Retinal pigment epithelial cell (primary cell): ENCODE results near the gene ZPBP2.

Source experiments
- DNase-seq: peaks from one replicate; pipeline ENCODE4 v3.0.0-alpha.2; 2010; ENCODE audit warnings: low read depth
- H3K4me3 ChIP-seq: 2 replicates; pipeline ENCODE4 v1.5.1; 2011; ENCODE audit warnings: mild to moderate bottlenecking, low read length, control low read depth, moderate library complexity
- TF ChIP-seq, protein P1 (sequence below): conservative IDR thresholded peaks from 2 replicates; pipeline ENCODE4 v1.5.1; 2011; ENCODE audit warnings: low read depth, low read length, control low read depth, inconsistent platforms

ZPBP2 gene, protein sequence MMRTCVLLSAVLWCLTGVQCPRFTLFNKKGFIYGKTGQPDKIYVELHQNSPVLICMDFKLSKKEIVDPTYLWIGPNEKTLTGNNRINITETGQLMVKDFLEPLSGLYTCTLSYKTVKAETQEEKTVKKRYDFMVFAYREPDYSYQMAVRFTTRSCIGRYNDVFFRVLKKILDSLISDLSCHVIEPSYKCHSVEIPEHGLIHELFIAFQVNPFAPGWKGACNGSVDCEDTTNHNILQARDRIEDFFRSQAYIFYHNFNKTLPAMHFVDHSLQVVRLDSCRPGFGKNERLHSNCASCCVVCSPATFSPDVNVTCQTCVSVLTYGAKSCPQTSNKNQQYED

DNA sequence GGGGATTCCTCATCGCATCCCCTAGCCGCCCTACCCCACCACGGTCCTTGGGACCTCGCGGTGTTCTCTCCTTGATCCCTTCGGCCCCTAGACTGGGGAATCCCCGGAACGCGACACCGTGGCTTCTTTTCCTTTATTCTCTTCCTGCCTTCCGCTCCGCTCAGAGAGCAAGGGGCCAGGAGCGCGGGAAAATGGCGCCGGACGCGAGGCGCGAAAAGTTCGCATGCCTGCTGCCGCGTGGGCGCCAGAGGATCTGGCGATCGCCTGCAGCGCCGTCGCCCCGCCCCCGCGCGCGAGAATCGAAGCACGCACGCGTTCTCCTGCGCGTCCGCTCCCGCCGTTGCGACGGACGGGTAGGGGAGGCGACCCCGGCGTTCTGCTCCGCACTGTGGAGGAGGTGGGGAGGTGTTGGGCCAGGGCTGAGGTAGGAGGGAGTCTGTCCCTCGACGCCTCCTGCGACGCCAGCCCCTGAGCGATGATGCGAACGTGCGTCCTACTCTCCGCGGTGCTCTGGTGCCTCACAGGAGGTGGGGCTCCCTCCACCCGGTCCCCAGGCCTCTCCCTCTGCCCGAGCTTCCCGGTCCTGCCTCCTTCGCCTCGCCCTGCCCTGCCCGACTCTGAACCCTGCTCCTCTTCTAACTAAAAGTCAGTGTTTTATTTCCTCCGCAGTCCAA is at the start of gene ZPBP2:
Gene ZPBP2, plus strand, starts transcription at position 323 of the 674 bp plus-strand sequence. Its CDS starts 153 bp downstream, at position 476.
- TF ChIP-seq, protein P1, sequence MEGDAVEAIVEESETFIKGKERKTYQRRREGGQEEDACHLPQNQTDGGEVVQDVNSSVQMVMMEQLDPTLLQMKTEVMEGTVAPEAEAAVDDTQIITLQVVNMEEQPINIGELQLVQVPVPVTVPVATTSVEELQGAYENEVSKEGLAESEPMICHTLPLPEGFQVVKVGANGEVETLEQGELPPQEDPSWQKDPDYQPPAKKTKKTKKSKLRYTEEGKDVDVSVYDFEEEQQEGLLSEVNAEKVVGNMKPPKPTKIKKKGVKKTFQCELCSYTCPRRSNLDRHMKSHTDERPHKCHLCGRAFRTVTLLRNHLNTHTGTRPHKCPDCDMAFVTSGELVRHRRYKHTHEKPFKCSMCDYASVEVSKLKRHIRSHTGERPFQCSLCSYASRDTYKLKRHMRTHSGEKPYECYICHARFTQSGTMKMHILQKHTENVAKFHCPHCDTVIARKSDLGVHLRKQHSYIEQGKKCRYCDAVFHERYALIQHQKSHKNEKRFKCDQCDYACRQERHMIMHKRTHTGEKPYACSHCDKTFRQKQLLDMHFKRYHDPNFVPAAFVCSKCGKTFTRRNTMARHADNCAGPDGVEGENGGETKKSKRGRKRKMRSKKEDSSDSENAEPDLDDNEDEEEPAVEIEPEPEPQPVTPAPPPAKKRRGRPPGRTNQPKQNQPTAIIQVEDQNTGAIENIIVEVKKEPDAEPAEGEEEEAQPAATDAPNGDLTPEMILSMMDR = no peak
- H3K4me3 ChIP-seq = no peak within 1 kb of the TSS
- no peak for DNase-seq

DNA sequence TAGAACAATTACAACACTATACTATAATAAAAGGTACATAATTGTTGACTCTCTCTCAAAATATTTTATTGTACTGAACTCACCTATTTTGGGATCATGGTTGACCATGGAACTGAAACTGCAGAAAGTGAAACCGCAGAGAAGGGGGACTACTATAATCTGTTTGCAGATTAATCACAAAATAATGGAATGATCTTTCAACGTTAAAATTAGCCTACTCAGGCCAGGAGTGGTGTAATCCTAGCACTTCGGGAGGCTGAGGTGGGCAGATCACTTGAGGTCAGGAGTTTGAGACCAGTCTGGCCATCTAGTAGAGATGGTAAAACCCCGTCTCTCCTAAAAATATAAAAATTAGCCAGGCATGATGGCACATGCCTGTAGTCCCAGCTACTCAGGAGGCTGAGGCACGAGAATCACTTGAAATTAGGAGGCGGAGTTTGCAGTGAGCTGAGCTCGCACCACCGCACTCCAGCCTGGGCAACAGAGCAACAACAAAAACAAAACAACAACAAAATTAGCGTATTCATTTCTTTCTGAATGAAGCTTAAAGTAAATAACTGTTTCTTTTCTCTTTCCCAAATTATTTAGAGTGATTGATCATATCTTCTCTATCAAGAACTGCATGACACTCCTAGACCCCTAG is 49.5 kb upstream of the ZPBP2 start:
- H3K4me3 ChIP-seq = no peak overlapping the region
- TF ChIP-seq, protein P1 = no peak
- DNase-seq = no peak

DNA sequence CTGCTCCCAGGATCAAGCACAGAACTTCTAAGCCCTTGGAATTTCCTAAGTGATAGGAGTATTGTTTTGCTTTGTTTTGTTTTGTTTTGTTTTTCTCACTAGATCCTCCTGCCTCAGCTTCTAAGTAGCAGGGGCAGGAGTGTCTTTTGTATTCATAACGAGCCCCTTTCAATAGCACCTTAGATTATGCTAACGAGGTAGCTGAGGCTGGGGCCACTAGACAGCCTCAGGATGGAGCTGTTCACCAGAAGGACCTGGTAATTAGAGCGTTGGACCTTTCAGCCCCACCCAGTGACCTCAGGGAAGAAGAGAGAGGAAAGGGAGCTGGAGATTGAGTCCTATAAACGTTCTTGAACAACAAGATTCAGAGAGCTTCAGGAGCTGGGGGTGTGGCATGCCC is 47.5 kb upstream of the ZPBP2 start:
- H3K4me3 ChIP-seq = no peak overlapping the region
- TF ChIP-seq, protein P1 = no peak
- no peak for DNase-seq

DNA sequence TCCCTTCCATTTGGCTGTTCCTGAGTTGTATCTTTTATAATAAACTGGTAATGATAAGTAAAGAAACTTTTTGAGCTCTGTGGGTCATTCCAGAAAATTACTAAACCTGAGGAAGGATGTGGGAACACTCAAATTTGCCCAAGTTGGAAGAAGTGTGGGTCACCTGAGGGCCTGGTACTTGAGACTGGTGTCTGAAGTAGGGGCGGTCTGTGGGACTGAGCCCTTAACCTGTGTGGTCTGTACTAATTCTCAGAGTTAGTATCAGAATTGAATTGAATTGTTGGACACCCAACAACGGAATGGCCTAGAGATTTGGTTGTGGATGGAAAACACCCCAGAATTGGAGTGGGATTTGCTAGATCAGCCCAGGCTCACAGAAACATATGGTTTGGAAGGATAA is 47.0 kb upstream of the ZPBP2 start:
- TF ChIP-seq, protein P1 = no peak
- H3K4me3 ChIP-seq = no peak overlapping the region
- DNase-seq = no peak

DNA sequence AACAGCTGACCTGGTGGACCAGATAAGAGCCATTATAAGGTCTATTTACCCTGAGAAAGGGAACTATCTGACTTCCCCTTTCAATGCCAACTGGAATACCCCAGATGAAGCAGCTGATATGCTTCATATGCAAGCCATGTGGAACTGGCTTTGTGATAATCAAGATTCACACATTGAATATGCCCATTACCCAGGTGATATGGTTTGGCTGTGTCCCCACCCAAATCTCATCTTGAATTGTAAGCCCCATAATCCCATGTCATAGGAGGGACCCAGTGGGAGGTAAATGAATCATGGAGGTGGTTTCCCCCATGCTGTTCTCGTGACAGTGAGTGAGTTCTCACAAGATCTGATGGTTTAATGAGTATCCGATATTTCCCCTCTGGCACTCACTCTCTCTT is 46.0 kb upstream of the ZPBP2 start:
- no peak for DNase-seq
- TF ChIP-seq, protein P1 = no peak
- no peak overlapping the region for H3K4me3 ChIP-seq

DNA sequence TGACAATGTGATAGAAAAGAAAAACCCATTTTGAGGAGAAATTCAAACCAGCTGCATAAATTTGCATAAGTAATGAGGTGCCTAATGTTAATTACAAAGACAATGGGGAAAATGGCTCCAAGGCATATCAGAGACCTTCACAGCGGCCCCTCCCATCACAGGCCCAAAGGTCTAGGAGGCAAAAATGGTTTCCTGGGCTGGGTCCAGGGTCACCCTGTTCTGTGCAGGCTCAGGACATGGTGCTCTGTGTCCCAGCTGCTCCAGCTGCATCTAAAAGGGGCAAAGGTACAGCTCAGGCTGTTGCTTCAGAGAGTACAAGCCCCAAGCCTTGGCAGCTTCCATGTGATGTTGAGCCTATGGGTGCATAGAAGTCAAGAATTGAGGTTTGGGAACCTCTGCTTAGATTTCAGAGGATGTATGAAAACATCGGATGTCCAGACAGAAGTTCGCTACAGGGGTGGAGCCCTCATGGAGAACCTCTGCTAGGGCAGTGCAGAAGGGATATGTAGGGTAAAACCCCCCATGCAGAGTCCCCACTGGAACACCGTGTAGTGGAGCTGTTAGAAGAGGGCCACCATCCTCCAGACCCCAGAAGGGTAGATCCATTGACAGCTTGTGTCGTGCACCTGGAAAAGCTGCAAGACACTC is 44.5 kb upstream of the ZPBP2 start:
- no peak overlapping the region for H3K4me3 ChIP-seq
- TF ChIP-seq, protein P1 = no peak
- no peak for DNase-seq
